KMS-11 (cell line): ENCODE measurements around the gene RNF4.
"Not testable (repeated sequence)": the region's sequence is repeated elsewhere in the genome, so short reads cannot be mapped to it uniquely, and the experiment has no call there.

Experiments
- H2AFZ ChIP-seq: fragments of 200-600 bp; sonication (generic); 2 replicates; pipeline ENCODE4 v1.6.1; 2016; ENCODE audit warnings: antibody characterized with exemption, mixed run types, low read depth
- H3K27ac ChIP-seq: fragments of 200-600 bp; sonication (generic); 2 replicates; pipeline ENCODE4 v1.6.1; 2016; ENCODE audit warnings: mild to moderate bottlenecking, mixed run types
- H3K27me3 ChIP-seq: fragments of 200-600 bp; sonication (generic); 2 replicates; pipeline ENCODE4 v1.6.1; 2017; ENCODE audit warnings: mild to moderate bottlenecking, low read depth, mixed run types, moderate library complexity; ENCODE audit not compliant: insufficient read depth
- H3K36me3 ChIP-seq: fragments of 200-600 bp; sonication (generic); 2 replicates; pipeline ENCODE4 v1.6.1; 2017; ENCODE audit warnings: mild to moderate bottlenecking, mixed run types; ENCODE audit not compliant: insufficient read depth
- H3K4me1 ChIP-seq: fragments of 200-600 bp; sonication (generic); 2 replicates; pipeline ENCODE4 v1.6.1; 2016; ENCODE audit warnings: mild to moderate bottlenecking, low read depth, mixed run types; ENCODE audit not compliant: poor library complexity, severe bottlenecking
- H3K4me2 ChIP-seq: fragments of 200-600 bp; sonication (generic); 2 replicates; pipeline ENCODE4 v1.7.0; 2016; ENCODE audit warnings: mild to moderate bottlenecking, mixed run types
- H3K4me3 ChIP-seq: fragments of 200-600 bp; sonication (generic); IDR thresholded peaks from 2 replicates; pipeline ENCODE4 v1.6.1; 2017; ENCODE audit warnings: low read depth, low read length, mixed read lengths; ENCODE audit not compliant: insufficient read depth
- H3K79me2 ChIP-seq: fragments of 200-600 bp; sonication (generic); 2 replicates; pipeline ENCODE4 v1.6.1; 2016; ENCODE audit warnings: low read depth, mixed run types; ENCODE audit not compliant: insufficient read depth
- H3K9ac ChIP-seq: fragments of 200-600 bp; sonication (generic); 2 replicates; pipeline ENCODE4 v1.6.1; 2016; ENCODE audit warnings: mild to moderate bottlenecking, mixed run types
- H4K20me1 ChIP-seq: fragments of 200-600 bp; sonication (generic); 2 replicates; pipeline ENCODE4 v1.6.1; 2016; ENCODE audit warnings: mild to moderate bottlenecking, mixed run types; ENCODE audit not compliant: insufficient read depth
- CTCF ChIP-seq: fragments of 200-600 bp; sonication (generic); conservative IDR thresholded peaks from 2 replicates; pipeline ENCODE4 v1.6.1; 2017; ENCODE audit warnings: low read depth, mild to moderate bottlenecking, antibody characterized with exemption, low read length, moderate library complexity, mixed read lengths

The RNF4 gene

GRCh38 chr4:2426711-2427275 lies 42.1 kb upstream of the RNF4 start:
- no peak overlapping the region for H3K4me3 ChIP-seq
- H3K27ac ChIP-seq, result no peak overlapping the region
- no peak overlapping the region for H3K4me2 ChIP-seq
- H3K27me3 ChIP-seq, result no peaks in the 10 kb centered on the region
- no peaks in the 10 kb centered on the region for H4K20me1 ChIP-seq
- TF ChIP-seq CTCF, result no peak
- no peaks in the 10 kb centered on the region for H3K36me3 ChIP-seq
- H3K4me1 ChIP-seq, result no peaks in the 10 kb centered on the region
- no peaks in the 10 kb centered on the region for H3K79me2 ChIP-seq
- no peak overlapping the region for H3K9ac ChIP-seq
- no peak overlapping the region for H2AFZ ChIP-seq

- Histone ChIP-seq H3K4me1 (no peaks in the 10 kb centered on the region), H3K79me2 (no peaks in the 10 kb centered on the region), H3K9ac (no peak overlapping the region), H3K4me2 (no peak overlapping the region), H3K27me3 (no peaks in the 10 kb centered on the region), H3K36me3 (no peaks in the 10 kb centered on the region), H3K27ac (no peak overlapping the region), H3K4me3 (no peak overlapping the region), H2AFZ (no peak overlapping the region), H4K20me1 (no peaks in the 10 kb centered on the region)
- TF ChIP-seq CTCF, result no peak
Observed at GRCh38 chr4:2427383-2428334, 41.2 kb upstream of the RNF4 start.

- H3K27me3 ChIP-seq, result no peaks in the 10 kb centered on the region
- no peak overlapping the region for H2AFZ ChIP-seq
- no peaks in the 10 kb centered on the region for H3K4me1 ChIP-seq
- no peak overlapping the region for H3K4me3 ChIP-seq
- no peak overlapping the region for H3K9ac ChIP-seq
- no peaks in the 10 kb centered on the region for H3K79me2 ChIP-seq
- no peaks in the 10 kb centered on the region for H4K20me1 ChIP-seq
- no peak for TF ChIP-seq CTCF
- H3K36me3 ChIP-seq, result no peaks in the 10 kb centered on the region
- no peak overlapping the region for H3K4me2 ChIP-seq
- no peak overlapping the region for H3K27ac ChIP-seq
Observed at GRCh38 chr4:2428496-2429213, 40.3 kb upstream of the RNF4 start.

GRCh38 chr4:2429945-2430757 lies 38.8 kb upstream of the RNF4 start:
- H3K36me3 ChIP-seq, H3K9ac ChIP-seq, H3K79me2 ChIP-seq, H4K20me1 ChIP-seq, H3K4me3 ChIP-seq, H3K4me2 ChIP-seq, H3K27me3 ChIP-seq, H2AFZ ChIP-seq, H3K27ac ChIP-seq, H3K4me1 ChIP-seq: not testable (repeated sequence)
